ENCODE measurements around the gene CHRM1. TPM values are rescaled to one million over a fixed set of nuclear protein-coding genes. Genes with fewer than 3 reads are reported as not detected.

CHRM1 gene
- total RNA-seq, 1 donor from 2014 or later: 6.8 TPM

DNA sequence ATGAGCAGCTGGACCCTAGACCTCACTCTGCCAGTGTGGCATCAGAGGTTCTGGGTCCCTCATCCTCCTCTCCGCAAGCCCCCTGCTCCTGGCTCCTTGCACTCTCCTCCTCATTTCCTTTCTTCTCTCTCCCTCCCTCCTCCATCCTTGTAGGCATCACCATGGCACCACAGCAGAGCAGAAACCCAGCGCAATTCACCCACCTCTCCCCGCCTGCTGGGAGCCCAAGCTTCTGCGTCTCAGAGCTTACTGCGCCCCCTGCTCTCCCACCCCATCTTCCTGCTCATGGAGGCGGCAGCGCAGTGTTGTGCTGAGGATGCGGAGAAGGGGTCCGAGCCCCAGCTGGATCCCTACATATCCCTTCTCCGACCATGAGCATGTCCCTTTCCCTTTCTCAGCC lies 1.7 kb downstream of the CHRM1 start:
- no peaks in the 10 kb centered on the region for H3K36me3 ChIP-seq
- peak overlapping the region; percentile 44 for H3K4me3 ChIP-seq
- H3K4me1 ChIP-seq: peaks cover 8% of the 10 kb centered on the region
- ATAC-seq: no peak
- H3K27ac ChIP-seq: no peak overlapping the region
- TF ChIP-seq, protein P1, sequence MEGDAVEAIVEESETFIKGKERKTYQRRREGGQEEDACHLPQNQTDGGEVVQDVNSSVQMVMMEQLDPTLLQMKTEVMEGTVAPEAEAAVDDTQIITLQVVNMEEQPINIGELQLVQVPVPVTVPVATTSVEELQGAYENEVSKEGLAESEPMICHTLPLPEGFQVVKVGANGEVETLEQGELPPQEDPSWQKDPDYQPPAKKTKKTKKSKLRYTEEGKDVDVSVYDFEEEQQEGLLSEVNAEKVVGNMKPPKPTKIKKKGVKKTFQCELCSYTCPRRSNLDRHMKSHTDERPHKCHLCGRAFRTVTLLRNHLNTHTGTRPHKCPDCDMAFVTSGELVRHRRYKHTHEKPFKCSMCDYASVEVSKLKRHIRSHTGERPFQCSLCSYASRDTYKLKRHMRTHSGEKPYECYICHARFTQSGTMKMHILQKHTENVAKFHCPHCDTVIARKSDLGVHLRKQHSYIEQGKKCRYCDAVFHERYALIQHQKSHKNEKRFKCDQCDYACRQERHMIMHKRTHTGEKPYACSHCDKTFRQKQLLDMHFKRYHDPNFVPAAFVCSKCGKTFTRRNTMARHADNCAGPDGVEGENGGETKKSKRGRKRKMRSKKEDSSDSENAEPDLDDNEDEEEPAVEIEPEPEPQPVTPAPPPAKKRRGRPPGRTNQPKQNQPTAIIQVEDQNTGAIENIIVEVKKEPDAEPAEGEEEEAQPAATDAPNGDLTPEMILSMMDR (IDR thresholded peaks at IDR 0.05): no peak
- intact Hi-C loops (cut with DNase I): no loop called here
- peak; percentile 34 for DNase-seq
- H3K9me3 ChIP-seq: no peaks in the 10 kb centered on the region
- peaks cover 36% of the 10 kb centered on the region for H3K27me3 ChIP-seq (ENCODE audit: low read depth)

DNA sequence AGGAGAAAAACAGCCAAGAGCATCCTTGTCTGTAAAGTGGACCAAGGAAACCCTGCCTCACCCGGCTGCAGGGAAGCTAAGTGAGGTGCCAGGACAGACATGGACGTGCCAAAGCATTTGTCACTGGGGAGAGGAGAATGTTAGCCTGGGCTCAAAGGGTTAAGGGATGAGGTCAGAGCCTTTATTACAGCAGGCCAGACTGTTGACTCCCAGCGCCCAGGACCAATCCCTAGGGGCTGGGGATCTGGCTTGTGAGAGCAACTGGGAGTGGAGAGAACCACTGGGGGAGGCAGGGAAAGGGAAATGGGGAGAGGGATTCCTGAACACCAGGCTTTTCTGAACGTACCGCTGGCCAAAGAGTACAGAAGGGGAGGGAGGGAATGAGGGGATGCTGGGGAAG lies 2.6 kb downstream of the CHRM1 start:
- DNase-seq: peak; percentile 18
- TF ChIP-seq, protein P1 (IDR thresholded peaks at IDR 0.05): no peak

DNA sequence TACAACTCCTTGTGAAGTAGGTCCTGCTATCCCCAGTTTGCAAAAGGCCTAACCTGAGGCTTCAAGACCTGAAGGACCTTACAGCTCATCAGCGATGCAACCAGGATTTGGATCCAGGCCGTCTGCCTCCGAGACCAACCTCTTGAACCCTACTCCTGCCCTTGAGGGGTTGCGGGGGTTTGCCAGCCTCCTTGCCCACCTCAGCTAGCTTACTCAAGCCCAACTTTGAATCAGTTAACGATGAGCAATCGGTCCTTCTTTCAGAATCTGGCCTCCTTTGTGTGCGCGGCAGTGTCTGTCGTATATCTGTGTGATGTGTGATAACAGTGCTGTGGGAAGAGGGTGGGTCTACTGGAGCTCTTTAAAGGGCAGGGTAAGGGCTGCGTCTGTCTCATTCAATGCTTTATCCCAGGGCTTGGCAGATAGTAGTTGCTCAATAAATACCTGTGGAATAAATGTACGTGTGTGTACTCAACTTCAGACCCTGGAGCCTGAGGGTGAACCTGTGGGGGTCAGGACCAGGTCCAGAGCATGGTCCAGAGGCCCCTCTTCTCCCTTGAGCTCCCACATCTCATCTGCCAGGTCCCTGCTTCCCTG lies 3.2 kb downstream of the CHRM1 start:
- intact Hi-C loops (cut with DNase I): no loop called here
- no peaks in the 10 kb centered on the region for H3K36me3 ChIP-seq
- no peak overlapping the region for H3K4me3 ChIP-seq
- ATAC-seq (no peak), DNase-seq (peak; percentile 9)
- H3K4me1 ChIP-seq: no peaks in the 10 kb centered on the region
- TF ChIP-seq, protein P1 (IDR thresholded peaks at IDR 0.05): no peak
- H3K9me3 ChIP-seq: no peaks in the 10 kb centered on the region
- H3K27me3 ChIP-seq (ENCODE audit: low read depth): peaks cover 21% of the 10 kb centered on the region
- H3K27ac ChIP-seq: no peak overlapping the region

More for the DNA sequence above, 2.6 kb downstream of the CHRM1 start:
- ATAC-seq: no peak
- H3K27ac ChIP-seq: no peak overlapping the region
- no peaks in the 10 kb centered on the region for H3K36me3 ChIP-seq
- H3K4me3 ChIP-seq: no peak overlapping the region
- H3K27me3 ChIP-seq (ENCODE audit: low read depth): peaks cover 27% of the 10 kb centered on the region
- H3K9me3 ChIP-seq: no peaks in the 10 kb centered on the region
- peaks cover 2% of the 10 kb centered on the region for H3K4me1 ChIP-seq
- intact Hi-C loops (cut with DNase I): no loop called here

DNA sequence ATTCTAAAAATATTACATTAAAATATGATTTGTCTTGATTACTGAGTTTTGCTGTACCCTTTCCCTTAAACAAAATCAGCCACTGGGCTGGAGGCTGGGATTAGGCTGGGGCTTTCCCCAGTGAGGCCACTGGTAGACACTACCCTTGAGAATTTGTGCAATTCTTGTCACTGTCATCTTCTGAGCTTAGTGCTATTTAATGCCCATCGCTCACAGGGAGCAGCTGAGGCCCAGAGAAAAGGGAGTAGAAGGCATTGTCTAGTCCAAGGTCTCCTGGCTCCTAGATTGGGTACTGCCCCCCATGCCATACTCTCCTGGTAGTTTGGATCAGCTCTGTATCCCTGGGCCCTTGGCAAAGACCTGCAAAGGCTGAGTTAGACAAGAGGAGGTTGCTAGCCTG lies 6.7 kb downstream of the CHRM1 start:
- intact Hi-C loops (cut with DNase I): no loop called here
- Histone ChIP-seq H3K9me3 (no peaks in the 10 kb centered on the region), H3K36me3 (no peaks in the 10 kb centered on the region), H3K4me3 (no peak overlapping the region), H3K27me3 (ENCODE audit: low read depth) (no peaks in the 10 kb centered on the region), H3K4me1 (peaks cover 10% of the 10 kb centered on the region), H3K27ac (no peak overlapping the region)
- TF ChIP-seq, protein P1 (IDR thresholded peaks at IDR 0.05): no peak
- ATAC-seq (no peak), DNase-seq (no peak)

DNA sequence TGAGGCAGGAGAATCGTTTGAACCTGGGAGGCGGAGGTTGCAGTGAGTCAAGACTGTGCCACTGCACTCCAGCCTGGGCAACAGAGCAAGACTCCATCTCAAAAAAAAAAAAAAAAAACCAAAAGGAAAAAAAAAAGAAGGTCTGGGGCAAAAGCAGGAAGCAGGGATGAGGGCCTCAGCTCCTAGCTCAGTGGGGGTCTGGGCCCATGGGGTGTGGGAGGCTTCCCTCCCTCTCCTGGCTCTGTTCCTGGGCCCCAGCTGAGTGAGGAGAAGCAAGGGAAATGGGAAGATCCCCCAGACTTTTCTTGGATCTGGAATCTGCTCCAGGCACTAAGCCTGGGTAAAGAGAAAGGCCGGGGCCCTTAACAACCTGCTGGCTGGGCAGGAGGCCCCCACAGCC lies 8.9 kb downstream of the CHRM1 start:
- H3K27ac ChIP-seq: no peak overlapping the region
- intact Hi-C loops (cut with DNase I): no loop called here

More for the DNA sequence above, 8.9 kb downstream of the CHRM1 start:
- TF ChIP-seq, protein P1 (IDR thresholded peaks at IDR 0.05): no peak
- ATAC-seq: no peak
- H3K27me3 ChIP-seq (ENCODE audit: low read depth): no peaks in the 10 kb centered on the region
- no peak for DNase-seq
- no peaks in the 10 kb centered on the region for H3K36me3 ChIP-seq
- H3K4me1 ChIP-seq: peaks cover 31% of the 10 kb centered on the region
- H3K4me3 ChIP-seq: no peak overlapping the region
- H3K9me3 ChIP-seq: no peaks in the 10 kb centered on the region
